CD4-positive, alpha-beta T cell treated with Interleukin-17A for 1 hour (primary cell): ENCODE results near the gene SLC2A1.

Experiments used
- DNase-seq: peaks from one replicate; pipeline ENCODE4 v3.0.0-alpha.2; 2020

Gene SLC2A1

DNA sequence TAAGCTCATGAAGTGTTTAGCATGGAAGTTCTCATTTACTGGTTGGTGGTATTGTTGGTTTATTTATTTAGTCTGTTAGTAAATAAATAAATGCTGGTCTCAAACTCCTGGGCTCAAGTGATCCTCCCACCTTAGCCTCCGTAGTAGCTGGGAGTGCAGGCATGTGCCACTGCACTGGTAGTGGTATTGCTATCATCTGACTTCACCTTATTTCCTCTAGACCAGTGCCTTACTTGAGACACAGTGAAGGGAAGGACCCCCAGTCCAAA, 1.4 kb upstream of the SLC2A1 start:
- DNase-seq: no peak

DNA sequence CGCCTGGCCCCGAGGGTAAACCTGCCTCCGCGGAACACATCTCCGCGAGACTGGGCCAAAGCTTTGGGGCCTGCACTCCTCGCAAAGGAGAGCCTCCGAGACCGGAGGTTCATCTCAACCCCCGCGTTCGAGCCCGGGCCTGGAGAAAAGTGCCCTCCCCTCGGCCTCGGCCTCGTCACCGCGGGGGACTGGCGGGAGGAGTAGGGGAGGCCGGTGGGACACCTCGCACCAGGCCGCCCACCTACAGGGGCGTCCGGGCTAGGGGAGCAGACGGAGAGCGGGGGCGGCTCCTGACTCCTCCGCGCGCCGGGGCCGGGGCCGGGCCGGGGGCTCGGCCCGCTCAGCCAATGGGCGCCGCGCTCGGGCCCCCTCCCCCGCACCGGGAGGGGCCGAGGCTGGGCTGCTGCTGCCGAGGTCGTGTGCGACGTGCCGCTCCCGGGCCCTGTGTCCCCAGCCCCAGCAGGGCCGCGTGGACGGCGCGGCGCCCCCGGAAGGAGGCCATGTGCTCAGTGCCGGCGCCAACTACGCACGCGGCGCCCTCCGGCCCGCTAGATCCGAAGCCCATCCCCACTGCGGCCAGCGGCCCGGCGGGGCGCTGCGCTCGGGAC, 684 bp downstream of the SLC2A1 start:
- DNase-seq: peak; percentile 60

DNA sequence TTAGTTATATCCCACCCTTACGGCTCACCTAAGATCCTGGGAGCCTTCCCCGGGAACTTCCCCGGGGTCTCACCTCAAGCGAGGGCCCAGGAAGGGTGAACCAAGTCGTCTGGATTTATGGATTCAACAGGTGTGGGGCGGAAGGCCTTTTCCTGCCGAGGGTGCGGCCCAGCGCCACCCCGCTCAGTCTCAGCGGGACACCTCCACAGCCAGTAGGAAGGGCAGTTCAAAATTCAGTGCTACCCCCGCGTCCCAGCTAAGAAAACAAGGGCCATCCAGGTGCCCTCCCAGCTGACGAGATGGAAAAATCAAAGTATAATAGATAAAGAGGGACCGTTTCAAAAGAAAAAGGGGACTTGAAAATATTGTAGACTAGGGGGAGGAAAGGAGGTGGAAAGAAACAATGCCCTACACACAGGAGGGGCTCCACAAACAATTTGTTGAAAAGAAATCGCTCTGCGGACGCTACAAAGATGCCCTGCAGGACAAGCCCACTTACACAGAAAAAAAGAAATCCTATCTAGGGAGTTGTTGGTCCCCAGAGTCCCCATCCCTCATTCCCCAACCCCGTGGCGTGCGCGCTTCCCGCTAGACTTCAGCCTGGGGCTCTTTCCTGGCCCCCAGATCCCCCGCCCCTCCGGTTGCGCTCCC, 1.3 kb downstream of the SLC2A1 start:
- DNase-seq: no peak

DNA sequence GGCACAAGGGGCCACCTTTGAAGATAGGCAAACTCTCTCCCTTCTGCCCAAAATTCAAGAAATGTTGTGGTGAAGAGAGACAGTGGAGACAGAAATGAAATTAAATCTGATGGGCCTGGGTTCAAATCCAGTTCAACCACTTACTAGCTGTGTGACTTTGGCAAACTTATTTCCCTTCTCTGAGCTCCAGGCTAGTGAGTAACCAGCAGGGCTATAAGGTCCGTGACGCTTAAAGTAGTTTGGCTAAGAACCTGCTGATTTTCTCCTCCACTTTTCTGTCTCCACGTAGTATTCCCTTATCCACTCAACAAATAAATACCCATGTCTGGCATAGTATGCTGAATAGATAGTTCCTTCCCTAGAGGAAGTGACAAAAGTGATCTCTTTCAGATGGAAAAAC, 1.9 kb downstream of the SLC2A1 start:
- DNase-seq: no peak

DNA sequence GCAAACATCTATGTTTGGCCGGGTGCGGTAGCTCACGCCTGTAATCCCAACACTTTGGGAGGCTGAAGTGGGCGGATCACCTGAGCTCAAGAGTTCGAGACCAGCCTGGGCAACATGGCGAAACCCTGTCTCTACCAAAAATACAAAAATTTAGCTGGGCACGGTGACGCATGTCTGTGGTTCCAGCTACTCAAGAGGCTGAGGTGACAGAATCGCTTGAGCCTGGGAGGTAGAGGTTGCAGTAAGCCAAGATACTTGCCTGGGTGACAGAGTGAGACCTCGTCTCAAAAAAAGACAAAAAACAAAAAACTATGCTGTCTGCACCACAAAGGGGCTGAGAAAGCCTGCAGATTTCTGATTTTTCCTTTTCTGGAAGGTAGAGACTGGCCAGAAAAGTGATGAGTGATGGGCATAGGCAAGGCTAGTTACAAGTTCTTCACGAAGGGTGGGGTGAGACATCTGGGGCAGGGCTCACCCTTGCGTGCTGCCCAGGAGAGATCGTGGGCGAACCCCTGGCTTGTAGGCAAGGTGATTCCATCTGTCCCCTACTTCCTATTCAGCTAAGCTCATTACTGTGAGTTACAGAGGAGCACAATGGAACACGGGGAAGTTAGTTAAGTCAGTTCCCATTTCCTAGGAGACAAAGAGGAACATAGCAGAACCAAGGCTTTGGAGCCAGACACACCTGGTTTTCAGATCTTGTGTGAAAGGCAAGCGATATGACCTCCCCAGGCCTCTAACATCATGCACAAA, 3.2 kb downstream of the SLC2A1 start:
- DNase-seq: peak; percentile 45

DNA sequence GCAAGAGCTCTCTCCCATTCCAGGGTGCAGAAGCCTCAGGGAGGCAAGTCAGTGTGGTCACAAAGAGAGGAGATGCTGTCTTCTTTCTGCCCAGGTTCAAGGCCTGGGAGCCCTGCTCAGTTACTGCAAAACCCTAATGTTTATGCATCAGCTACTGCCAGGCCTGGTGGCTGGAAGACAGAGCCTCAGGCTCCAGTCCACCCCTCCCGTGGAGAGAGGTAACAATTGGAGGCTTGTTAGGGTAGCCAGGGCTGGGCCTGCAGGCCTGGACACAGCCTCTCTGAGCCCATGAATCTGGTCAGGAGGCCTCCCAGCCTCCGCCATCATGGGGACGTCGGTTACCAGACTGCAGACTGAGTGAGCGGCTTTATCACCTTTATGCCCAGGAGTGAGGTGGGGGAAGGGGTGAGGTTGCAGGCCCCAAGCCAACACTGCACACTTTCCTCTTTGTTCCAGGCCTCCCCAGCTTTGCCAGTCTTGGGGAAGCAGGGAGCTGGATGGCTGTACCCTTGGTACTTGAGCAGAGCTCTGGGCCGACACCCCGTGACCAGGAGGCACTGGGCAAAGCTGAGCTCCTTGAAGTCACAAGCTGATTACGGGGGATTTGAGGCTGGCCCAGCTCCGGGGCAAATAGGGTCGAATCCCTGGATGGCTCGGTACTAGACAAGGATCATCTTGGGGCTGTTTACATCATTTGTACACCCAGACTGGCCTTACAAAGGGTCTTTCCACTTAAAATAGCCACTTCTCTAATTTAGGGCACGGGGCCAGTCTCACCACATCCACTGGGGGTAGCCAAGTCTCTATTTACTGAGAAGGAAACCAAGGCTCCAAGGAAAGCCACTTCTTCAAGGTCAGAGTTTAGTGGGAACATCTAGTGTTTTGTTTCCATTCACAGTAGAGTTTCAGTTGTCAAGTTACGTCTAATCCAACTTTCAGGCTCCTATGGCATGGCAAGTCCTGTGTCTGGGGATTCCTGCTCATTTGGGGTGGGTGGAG, 5.2 kb downstream of the SLC2A1 start:
- DNase-seq: no peak

DNA sequence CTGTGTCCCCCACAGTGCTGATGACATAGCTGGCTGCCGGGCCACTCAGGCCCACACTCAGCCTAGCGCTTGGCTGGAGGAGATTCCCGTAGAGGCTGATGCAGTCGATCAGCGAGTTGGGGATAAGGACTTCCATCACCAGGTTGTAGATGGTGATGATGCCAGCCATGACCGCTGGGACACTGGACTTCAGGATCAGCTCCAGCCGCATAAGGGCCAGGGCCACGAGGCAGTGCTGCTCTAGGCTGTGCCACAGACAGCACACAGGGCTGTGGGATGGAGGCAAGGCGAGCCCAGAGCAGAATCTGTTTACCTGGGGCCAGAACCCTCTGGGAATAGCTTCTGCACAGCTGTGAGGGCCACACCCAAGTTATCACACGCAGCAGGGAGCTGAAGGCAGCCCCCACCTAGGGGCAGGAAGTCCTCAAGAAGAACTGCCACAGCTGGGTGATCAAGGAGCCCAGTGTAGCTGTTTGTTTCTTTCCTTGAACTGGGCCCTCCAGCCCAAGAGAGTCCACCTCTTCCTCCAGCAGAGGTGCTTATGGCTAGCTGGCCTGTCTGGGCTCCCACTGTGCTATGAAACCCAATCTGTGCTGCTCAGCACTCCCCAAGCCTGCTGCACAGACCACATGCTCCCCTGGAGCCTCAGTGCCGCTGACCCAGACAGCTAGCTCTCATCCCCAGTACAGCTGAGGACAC, 6.2 kb downstream of the SLC2A1 start:
- peak; percentile 51 for DNase-seq

DNA sequence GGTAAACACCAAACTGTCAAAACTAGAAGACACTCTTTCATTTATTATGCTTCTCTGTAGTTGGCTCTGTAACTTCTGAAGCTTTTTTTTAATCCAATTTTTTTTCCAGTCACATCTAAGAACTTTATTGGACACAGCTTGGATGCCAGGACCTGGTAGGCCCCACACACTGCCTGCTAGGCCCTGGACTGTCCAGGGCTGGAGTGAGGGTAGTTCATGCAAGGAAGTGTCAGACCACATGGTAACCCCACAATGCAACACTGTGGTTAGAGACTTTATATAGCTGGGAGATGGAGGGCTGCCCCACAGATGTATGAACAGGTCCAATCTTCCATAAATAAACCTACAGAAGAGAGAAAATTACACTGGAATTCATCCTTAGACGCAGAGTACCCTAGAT, 7.1 kb downstream of the SLC2A1 start:
- DNase-seq: no peak

DNA sequence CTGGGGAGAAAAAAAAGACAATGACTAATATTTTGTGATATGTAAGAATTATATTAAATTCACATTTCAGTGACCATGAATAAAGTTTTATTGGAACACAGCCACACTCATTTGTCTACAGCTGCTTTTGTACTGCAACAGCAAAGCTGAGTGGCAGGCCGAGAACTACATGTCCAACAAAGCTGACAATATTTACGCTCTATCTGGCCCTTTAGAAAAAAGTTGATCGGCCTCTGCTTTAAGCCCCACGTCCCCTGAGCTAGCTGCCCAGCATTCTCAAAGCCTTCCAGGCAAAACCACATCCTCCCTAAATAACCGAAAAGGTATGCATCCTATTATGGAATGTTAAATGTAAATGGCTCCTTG, 8.6 kb downstream of the SLC2A1 start:
- no peak for DNase-seq

DNA sequence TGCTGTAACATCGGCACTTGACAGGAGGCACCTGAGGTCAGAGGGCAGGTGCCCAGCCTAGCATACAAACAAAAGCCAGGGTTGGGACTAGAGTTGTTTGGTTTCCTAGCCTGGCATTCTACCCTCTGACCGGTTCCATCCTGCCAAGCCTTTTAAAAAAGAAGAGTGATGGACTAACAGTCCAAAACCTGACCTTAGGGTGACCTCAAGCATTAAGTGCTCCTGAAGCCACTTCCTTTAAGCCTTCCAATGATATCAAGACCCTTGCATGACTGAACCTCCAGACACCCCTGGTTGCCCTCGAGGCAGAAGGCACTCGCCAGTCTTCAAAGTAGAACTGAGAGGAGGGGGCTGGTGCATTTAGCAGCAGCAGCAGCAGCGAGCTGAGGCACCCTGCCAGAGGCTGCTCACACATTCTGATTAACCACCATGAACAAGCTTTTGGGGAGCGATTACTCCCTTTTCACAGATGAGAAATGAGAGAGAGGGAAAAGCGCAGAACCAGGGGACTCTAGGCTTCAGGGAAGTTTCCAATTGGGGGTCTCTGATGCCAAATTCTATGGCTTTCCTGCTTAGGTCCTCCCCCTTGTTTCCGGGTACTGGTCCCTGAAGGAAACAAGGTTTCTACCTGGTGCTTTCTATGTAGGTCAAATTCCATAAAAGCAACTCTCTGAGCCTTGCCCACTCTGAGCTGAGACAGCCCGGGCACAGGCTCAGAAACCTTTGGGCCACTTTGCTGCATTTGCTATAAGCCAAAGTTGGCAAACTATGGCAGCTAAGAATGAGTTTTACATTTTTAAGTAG, 9.2 kb downstream of the SLC2A1 start:
- no peak for DNase-seq

DNA sequence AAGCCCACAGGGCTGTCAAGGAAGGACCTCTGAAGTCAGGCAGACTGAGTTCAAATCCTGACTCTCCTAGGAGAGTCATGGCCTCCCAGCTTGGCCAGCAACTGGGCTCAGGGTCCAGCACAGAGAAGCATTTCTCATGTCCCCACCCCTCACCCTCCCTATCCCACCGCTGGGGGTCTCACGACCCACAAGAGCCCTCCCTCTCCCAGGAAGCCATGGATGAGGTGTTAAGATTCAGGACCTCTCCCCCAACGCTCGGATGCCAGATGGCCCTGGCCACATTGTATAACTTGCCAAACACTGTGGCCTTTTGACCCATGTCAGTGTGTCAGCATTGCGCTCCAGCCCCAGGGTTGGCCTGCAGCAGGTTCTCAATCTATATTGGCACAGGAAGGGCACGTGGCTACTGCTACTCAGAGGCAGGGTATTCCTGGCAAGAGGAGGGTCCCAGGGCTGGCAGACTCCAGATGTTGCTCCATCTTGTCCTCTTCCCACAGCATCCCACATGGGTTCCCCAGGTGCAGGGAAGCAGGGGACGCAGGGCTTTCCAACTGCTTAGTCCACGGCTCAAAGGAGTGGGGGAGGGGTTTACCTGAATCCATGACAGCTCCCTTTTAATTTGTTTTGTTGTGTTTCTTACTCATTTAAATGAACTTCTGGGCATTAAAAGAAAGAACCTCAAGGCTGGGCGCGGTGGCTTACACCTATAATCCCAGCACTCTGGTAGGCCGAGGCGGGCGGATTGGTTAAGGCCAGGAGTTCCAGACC, 10.5 kb downstream of the SLC2A1 start:
- DNase-seq: no peak

DNA sequence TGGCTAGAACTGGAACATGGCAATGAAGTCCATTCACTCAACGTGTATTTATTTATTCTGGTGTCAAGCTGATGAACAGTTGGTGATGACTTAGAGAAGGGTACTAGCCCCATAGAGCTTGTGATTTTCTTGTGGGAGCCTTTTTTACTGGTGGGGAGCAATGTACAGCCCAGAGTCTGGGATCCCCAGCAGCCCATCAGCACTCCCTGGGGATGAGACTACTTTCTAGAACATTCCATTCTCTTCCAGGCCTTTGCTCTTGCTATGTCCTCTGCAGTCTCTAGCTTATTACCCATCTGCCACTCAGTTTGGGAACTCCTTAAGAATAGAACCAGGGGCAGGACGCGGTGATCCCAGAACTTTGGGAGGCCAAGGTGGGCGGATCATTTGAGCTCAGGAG, 11.6 kb downstream of the SLC2A1 start:
- no peak for DNase-seq

DNA sequence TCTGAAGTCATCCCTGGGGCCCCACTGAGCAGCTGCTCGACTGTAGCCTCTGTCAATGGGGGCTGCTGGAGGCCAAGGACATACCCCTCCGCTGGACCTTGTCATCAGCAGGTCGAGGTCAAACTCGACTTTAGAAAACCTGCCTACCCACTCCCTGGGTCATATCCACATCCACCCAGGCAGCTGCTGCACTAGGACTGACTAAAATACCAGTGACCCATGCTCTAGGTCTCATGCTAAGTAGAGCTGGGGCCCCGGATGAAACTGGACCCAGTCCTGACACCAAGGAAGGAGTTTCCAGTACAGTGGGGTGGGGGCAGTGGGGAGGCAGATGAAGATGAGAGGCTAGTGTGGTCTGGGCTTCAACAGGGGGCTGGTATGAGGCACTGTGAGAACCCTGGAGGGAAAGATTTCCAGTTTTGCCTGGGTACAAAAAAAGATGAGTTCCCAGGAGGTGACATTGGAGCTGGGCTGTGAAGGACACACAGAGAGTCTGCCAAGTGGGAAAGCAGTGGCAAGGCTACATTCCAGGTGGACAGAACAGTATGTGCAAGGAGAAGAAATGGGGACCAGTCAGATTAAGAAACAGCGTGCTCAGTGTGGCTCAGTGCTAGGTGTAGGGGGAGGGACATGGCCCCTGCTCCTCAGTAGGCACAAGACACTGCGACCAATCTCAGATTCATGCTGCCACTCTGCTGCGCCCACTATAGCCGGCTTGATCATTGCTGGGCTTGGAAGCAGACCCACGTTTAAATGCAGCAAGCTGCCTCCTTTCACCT, 12.4 kb downstream of the SLC2A1 start:
- DNase-seq: no peak

DNA sequence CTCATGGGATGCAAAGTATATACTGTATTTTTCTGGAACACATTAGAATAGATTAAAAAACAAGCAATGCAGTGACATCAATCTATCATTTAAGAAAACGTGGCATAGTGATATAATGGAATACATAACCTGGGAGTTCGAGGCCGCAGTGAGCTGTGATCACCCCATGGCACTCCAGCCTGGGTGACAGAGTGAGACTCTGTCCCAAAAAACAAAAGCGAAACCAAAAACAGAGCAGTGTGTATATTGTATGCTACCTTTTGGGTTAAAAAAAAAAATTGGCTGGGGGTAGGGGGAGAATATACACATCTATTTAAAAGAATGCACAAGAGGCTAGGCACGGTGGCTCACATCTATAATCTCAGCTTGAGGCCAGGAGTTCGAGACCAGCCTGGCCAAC, 13.5 kb downstream of the SLC2A1 start:
- DNase-seq: peak; percentile 61

DNA sequence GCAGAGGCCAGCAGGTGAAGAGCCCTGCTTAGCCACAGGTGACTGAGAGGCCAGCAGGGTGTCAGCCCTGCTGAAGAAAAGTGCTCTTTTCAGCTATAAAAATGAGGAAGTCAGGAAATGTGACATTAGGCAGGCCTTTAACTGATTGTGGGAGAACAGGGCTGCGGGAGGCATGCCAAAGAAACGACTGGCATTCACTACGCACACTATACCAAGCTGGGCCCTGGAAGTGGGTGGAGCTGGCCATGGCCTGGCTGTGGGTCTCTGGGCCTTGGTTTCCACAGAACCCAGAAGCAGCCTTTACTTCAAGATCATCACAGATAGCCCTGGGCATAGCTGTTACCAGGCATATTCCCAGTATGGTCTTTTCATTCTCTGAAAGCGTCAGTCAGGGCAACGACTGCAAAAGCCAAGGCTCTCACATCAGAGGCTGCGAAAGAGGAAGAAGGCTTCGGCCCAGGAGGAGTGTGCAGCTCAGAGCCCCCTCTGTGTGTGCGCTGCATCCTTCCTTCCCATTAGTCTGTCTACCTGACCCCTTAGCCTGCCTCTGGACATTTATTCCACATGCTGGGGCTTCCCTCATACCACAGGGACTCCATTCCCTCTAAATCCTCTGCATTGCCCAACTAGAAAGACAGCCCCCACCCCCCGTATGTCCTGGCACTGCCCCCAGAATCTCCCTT, 14.3 kb downstream of the SLC2A1 start:
- no peak for DNase-seq

DNA sequence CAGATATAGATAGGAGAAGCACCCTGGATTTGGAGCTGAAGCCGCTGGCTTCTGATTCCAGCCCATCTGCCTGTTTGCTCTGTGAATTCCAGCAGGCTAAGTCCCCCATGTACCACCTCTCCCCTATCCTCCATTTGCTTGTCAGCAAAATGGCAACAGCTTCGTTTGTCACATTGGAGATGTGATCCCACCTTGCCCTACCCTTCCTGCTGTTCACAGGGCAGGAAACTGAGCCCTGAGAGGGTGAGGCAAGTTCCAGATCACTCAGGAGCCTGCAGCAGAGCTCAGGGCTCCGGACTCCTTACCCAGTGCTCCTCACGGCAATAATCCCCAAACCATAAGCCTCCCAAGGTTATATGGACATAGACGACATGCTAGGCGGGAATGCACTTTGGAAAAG, 14.9 kb downstream of the SLC2A1 start:
- DNase-seq: no peak

DNA sequence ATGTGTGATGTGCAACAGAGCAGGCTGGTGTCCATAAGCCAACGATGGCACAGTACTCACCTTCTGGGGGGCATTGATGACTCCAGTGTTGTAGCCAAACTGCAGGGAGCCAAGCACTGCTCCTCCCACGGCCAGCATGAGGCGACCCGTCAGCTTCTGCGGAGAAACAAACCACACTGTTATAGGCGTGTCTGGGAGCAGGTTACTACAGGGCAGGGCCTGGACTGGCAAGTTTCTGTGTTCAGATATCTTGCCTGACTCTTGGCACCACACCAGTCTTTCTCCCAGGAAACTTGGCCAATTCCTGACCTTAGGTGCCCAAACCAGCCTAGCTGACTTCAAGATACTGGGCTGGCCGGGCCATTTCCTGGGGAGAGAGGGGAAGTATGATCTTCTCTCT, 15.5 kb downstream of the SLC2A1 start:
- DNase-seq: peak; percentile 50

DNA sequence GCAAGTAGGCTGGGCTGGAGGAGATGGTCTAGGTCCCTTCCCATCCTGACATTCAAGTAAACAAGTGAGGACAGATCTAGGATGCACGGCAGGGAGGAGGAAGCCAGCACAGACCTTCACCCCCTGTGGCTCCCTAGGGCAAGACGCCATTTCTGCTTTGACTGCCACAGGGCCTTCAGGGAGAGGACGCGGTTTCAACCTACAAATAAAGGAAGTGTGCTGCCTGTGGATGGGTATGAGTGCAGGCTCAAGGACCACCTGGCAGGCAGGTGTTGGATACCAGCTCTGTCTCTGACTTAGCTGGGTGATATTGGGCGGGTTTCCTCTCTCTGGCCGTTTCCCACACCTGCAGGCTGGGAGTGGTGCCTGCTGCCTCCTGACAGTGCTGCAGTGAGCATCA, 16.2 kb downstream of the SLC2A1 start:
- no peak for DNase-seq

DNA sequence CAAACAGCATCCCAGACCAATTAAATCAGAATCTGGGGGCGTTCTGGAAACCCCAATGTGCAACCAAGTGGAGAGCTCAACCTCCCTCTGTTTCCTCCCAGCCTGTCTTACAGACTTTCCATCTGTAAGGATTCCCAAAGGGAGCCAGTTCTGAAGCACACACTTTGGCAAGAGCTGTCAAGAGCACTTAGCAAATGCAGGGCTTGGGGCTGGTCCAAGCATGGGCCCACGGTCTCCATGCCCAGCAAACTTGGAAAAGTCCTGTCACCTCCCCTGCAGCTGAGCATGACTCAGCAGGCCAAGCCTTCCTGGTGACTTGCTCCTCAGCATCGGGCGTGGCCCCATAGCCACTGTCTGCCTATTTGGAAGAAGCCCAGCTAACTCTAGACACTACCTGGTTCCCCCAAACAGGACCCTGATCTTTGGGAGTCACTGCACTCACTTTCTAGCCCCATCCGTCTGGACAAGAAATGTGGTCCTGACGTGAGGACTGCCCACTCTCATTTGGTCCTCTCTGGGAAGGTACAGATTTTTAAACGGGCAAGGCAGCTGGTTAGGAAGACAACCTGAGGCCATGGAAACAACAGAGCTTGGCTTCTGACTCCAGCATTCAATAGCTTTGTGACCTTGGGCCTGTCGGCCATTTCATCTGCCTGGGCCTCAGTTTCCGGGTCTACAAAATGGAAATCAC, 16.9 kb downstream of the SLC2A1 start:
- no peak for DNase-seq
